ENCODE data around the gene NCOA5. TPM values are rescaled to one million over a fixed set of nuclear protein-coding genes. Genes with fewer than 3 reads are reported as not detected.

NCOA5 gene
- total and polyA plus RNA-seq, 10 of the 15 experiments (the other 5 are each of a cell fraction or from before 2014, with no cell fraction given): 7.7 to 38.1 (median 30.1) TPM

- TF ChIP-seq MEF2B (IDR thresholded peaks at IDR 0.05; ENCODE audit: partially characterized antibody, poor library complexity, severe bottlenecking) (no peak), IRF4 (IDR thresholded peaks at IDR 0.05; ENCODE audit: low read depth, low read length) (no peak), CEBPB (IDR thresholded peaks at IDR 0.05; ENCODE audit: borderline replicate concordance in 1 of 2, low read depth in 2 of 2, low read length in 2 of 2) (no peak), HCFC1 (IDR thresholded peaks at IDR 0.05; ENCODE audit: low read length) (peak; percentile 71), PML (IDR thresholded peaks at IDR 0.05; ENCODE audit: low read length) (peak; percentile 83; the same call in 1 of the 2 replicates), HDAC2 (IDR thresholded peaks at IDR 0.05) (no peak), BCL3 (IDR thresholded peaks at IDR 0.05; ENCODE audit: borderline replicate concordance, insufficient read depth, low read depth, low read length, poor library complexity, severe bottlenecking) (no peak), SMAD5 (IDR thresholded peaks at IDR 0.05; ENCODE audit: low read depth) (peak; percentile 78), SMAD1 (IDR thresholded peaks at IDR 0.05; ENCODE audit: low read depth, partially characterized antibody) (no peak), ZNF217 (IDR thresholded peaks at IDR 0.05) (0 out of 2 replicates have a peak, but pooled peaks have one; percentile 56), ZNF207 (IDR thresholded peaks at IDR 0.05; ENCODE audit: borderline replicate concordance) (peak; percentile 95; the same call in 1 of the 2 replicates)
- TF ChIP-seq, protein P1, sequence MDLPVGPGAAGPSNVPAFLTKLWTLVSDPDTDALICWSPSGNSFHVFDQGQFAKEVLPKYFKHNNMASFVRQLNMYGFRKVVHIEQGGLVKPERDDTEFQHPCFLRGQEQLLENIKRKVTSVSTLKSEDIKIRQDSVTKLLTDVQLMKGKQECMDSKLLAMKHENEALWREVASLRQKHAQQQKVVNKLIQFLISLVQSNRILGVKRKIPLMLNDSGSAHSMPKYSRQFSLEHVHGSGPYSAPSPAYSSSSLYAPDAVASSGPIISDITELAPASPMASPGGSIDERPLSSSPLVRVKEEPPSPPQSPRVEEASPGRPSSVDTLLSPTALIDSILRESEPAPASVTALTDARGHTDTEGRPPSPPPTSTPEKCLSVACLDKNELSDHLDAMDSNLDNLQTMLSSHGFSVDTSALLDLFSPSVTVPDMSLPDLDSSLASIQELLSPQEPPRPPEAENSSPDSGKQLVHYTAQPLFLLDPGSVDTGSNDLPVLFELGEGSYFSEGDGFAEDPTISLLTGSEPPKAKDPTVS (IDR thresholded peaks at IDR 0.05; ENCODE audit: low read depth, low read length): no peak; the same call in none of the 2 replicates
- TF ChIP-seq, protein P2, sequence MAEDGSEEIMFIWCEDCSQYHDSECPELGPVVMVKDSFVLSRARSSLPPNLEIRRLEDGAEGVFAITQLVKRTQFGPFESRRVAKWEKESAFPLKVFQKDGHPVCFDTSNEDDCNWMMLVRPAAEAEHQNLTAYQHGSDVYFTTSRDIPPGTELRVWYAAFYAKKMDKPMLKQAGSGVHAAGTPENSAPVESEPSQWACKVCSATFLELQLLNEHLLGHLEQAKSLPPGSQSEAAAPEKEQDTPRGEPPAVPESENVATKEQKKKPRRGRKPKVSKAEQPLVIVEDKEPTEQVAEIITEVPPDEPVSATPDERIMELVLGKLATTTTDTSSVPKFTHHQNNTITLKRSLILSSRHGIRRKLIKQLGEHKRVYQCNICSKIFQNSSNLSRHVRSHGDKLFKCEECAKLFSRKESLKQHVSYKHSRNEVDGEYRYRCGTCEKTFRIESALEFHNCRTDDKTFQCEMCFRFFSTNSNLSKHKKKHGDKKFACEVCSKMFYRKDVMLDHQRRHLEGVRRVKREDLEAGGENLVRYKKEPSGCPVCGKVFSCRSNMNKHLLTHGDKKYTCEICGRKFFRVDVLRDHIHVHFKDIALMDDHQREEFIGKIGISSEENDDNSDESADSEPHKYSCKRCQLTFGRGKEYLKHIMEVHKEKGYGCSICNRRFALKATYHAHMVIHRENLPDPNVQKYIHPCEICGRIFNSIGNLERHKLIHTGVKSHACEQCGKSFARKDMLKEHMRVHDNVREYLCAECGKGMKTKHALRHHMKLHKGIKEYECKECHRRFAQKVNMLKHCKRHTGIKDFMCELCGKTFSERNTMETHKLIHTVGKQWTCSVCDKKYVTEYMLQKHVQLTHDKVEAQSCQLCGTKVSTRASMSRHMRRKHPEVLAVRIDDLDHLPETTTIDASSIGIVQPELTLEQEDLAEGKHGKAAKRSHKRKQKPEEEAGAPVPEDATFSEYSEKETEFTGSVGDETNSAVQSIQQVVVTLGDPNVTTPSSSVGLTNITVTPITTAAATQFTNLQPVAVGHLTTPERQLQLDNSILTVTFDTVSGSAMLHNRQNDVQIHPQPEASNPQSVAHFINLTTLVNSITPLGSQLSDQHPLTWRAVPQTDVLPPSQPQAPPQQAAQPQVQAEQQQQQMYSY (CRISPR knock-in tag; IDR thresholded peaks at IDR 0.05): no peak
- TF ChIP-seq, protein P3, sequence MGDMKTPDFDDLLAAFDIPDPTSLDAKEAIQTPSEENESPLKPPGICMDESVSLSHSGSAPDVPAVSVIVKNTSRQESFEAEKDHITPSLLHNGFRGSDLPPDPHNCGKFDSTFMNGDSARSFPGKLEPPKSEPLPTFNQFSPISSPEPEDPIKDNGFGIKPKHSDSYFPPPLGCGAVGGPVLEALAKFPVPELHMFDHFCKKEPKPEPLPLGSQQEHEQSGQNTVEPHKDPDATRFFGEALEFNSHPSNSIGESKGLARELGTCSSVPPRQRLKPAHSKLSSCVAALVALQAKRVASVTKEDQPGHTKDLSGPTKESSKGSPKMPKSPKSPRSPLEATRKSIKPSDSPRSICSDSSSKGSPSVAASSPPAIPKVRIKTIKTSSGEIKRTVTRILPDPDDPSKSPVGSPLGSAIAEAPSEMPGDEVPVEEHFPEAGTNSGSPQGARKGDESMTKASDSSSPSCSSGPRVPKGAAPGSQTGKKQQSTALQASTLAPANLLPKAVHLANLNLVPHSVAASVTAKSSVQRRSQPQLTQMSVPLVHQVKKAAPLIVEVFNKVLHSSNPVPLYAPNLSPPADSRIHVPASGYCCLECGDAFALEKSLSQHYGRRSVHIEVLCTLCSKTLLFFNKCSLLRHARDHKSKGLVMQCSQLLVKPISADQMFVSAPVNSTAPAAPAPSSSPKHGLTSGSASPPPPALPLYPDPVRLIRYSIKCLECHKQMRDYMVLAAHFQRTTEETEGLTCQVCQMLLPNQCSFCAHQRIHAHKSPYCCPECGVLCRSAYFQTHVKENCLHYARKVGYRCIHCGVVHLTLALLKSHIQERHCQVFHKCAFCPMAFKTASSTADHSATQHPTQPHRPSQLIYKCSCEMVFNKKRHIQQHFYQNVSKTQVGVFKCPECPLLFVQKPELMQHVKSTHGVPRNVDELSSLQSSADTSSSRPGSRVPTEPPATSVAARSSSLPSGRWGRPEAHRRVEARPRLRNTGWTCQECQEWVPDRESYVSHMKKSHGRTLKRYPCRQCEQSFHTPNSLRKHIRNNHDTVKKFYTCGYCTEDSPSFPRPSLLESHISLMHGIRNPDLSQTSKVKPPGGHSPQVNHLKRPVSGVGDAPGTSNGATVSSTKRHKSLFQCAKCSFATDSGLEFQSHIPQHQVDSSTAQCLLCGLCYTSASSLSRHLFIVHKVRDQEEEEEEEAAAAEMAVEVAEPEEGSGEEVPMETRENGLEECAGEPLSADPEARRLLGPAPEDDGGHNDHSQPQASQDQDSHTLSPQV (IDR thresholded peaks at IDR 0.05): peak; percentile 82; the same call in 1 of the 2 replicates
These were observed at the start of gene NCOA5 (continued) for GRCh38 chr20:46089417-46090388.

Data from GM12878 (cell line).